CD4-positive, alpha-beta T cell treated with Interleukin-10 for 1 hour (primary cell): ENCODE measurements around the gene NXPE2.

ENCODE experiments used
- DNase-seq: peaks from one replicate; pipeline ENCODE4 v3.0.0-alpha.2; 2020

Gene NXPE2

GRCh38 chr11:114746013-114746412 is 67.7 kb downstream of the NXPE2 start:
- DNase-seq, result no peak
